HEK293T (cell line): Measurements from ENCODE around the gene ZNF618.

ENCODE experiments used
- CTCF ChIA-PET: fragments of 350-600 bp; formaldehyde crosslinking; extraction: SDS; loops from one replicate; lab custom pipeline; 2021; ENCODE audit warnings: antibody characterized with exemption, inconsistent platforms; lab: Yijun Ruan, JAX
- POLR2A ChIA-PET: fragments of 350-600 bp; formaldehyde crosslinking; extraction: SDS; loops from one replicate; lab custom pipeline; 2020; ENCODE audit warnings: antibody characterized with exemption, inconsistent platforms; lab: Yijun Ruan, JAX
- DNase-seq: peaks from one replicate; pipeline ENCODE4 v3.0.0; 2012; ENCODE audit warnings: mixed read lengths; ENCODE audit errors: extremely low spot score
- ARNT ChIP-seq: fragments of 450-650 bp; IDR thresholded peaks from 2 replicates; pipeline ENCODE4 v1.6.1; 2017; ENCODE audit warnings: mild to moderate bottlenecking
- BHLHE40 ChIP-seq: fragments of 450-650 bp; IDR thresholded peaks from 2 replicates; pipeline ENCODE4 v1.6.1; 2016; ENCODE audit warnings: mild to moderate bottlenecking, moderate library complexity, borderline replicate concordance
- CTBP1 ChIP-seq: fragments of 450-650 bp; IDR thresholded peaks from 2 replicates; pipeline ENCODE4 v1.6.1; 2016; ENCODE audit warnings: borderline replicate concordance
- ELF4 ChIP-seq: fragments of 450-650 bp; IDR thresholded peaks from 2 replicates; pipeline ENCODE4 v1.6.1; 2017; ENCODE audit warnings: antibody characterized with exemption
- FOXA1 ChIP-seq: fragments of 450-650 bp; IDR thresholded peaks from 2 replicates; pipeline ENCODE4 v1.6.1; 2016; ENCODE audit warnings: mild to moderate bottlenecking
- FOXK2 ChIP-seq: fragments of 450-650 bp; IDR thresholded peaks from 2 replicates; pipeline ENCODE4 v1.6.1; 2016; ENCODE audit warnings: mild to moderate bottlenecking
- FOXM1 ChIP-seq: fragments of 450-650 bp; IDR thresholded peaks from 2 replicates; pipeline ENCODE4 v1.6.1; 2017; ENCODE audit warnings: mild to moderate bottlenecking, borderline replicate concordance
- HDGF ChIP-seq: fragments of 450-650 bp; IDR thresholded peaks from 2 replicates; pipeline ENCODE4 v1.6.1; 2017; ENCODE audit warnings: antibody characterized with exemption, borderline replicate concordance
- L3MBTL2 ChIP-seq: fragments of 450-650 bp; conservative IDR thresholded peaks from 2 replicates; pipeline ENCODE4 v1.6.1; 2016; ENCODE audit warnings: mild to moderate bottlenecking
- LEF1 ChIP-seq: fragments of 450-650 bp; IDR thresholded peaks from 2 replicates; pipeline ENCODE4 v1.6.1; 2017; ENCODE audit warnings: mild to moderate bottlenecking, borderline replicate concordance
- NFRKB ChIP-seq: fragments of 450-650 bp; IDR thresholded peaks from 2 replicates; pipeline ENCODE4 v1.6.1; 2016; ENCODE audit warnings: mild to moderate bottlenecking, moderate library complexity
- SP1 ChIP-seq: fragments of 450-650 bp; IDR thresholded peaks from 2 replicates; pipeline ENCODE4 v1.6.1; 2017
- SUZ12 ChIP-seq: fragments of 450-650 bp; IDR thresholded peaks from 2 replicates; pipeline ENCODE4 v1.6.1; 2016; ENCODE audit warnings: mild to moderate bottlenecking
- TARDBP ChIP-seq: fragments of 450-650 bp; IDR thresholded peaks from 2 replicates; pipeline ENCODE4 v1.6.1; 2016
- ZNF384 ChIP-seq: fragments of 450-650 bp; IDR thresholded peaks from 2 replicates; pipeline ENCODE4 v1.6.1; 2016
- TF ChIP-seq, protein P1 (sequence below): fragments of 450-650 bp; IDR thresholded peaks from 2 replicates; pipeline ENCODE4 v1.6.1; 2016

The ZNF618 gene

DNA sequence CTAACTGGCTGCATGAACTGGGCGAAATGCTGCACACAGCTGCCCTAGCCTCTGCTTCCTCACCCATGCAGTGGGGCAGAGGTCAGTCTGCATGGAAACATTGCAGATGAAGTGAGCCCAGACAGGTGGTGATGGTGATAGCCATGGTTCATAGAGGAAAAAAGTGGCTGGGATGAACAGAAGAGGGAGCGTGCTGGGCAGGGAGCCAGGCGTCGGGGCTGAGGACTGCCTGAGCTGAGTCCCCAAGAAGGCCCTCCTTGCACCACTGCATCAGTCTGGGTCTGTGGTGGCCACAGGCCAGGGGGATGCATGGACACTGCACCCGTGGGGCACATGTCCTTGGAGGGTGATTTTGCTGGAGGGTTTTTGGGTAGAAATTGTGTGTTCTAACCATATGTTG lies 121.5 kb downstream of the ZNF618 start:
- CTCF ChIA-PET: interaction anchor here (1.2 kb wide), 1 partner anchor 13 kb away, joined by 3 read pairs; no protein-coding TSS in a partner anchor
- POLR2A ChIA-PET: no interaction called here
- DNase-seq: no peak
- TF ChIP-seq FOXM1 (no peak), CTBP1 (no peak), BHLHE40 (no peak), SP1 (no peak), LEF1 (no peak)

- no peak for TF ChIP-seq SP1
- TF ChIP-seq L3MBTL2: no peak
- no peak for TF ChIP-seq CTBP1
- no peak for TF ChIP-seq SUZ12
- TF ChIP-seq NFRKB: no peak
- TF ChIP-seq, protein P1, sequence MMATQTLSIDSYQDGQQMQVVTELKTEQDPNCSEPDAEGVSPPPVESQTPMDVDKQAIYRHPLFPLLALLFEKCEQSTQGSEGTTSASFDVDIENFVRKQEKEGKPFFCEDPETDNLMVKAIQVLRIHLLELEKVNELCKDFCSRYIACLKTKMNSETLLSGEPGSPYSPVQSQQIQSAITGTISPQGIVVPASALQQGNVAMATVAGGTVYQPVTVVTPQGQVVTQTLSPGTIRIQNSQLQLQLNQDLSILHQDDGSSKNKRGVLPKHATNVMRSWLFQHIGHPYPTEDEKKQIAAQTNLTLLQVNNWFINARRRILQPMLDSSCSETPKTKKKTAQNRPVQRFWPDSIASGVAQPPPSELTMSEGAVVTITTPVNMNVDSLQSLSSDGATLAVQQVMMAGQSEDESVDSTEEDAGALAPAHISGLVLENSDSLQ: no peak
- TF ChIP-seq ZNF384: no peak
- TF ChIP-seq FOXM1: no peak
- TF ChIP-seq HDGF: no peak
- ChIA-PET POLR2A (no interaction called here), CTCF (no interaction called here)
- DNase-seq: no peak
Measured at GRCh38 chr9:113998114-113998513, 122.0 kb downstream of the ZNF618 start.

GRCh38 chr9:113998525-113999255 lies 122.6 kb downstream of the ZNF618 start:
- TF ChIP-seq L3MBTL2: no peak
- no peak for TF ChIP-seq FOXA1
- no peak for TF ChIP-seq ARNT
- no peak for TF ChIP-seq SUZ12
- TF ChIP-seq, protein P1: no peak
- TF ChIP-seq NFRKB: no peak
- TF ChIP-seq BHLHE40: no peak
- TF ChIP-seq FOXM1: no peak
- no peak for TF ChIP-seq ZNF384
- no peak for TF ChIP-seq CTBP1
- TF ChIP-seq FOXK2: no peak
- TF ChIP-seq HDGF: no peak
- TF ChIP-seq SP1: no peak
- TF ChIP-seq TARDBP: no peak
- no peak for TF ChIP-seq ELF4
- no peak for TF ChIP-seq LEF1
- no peak for DNase-seq
- ChIA-PET POLR2A (no interaction called here), CTCF (no interaction called here)

DNA sequence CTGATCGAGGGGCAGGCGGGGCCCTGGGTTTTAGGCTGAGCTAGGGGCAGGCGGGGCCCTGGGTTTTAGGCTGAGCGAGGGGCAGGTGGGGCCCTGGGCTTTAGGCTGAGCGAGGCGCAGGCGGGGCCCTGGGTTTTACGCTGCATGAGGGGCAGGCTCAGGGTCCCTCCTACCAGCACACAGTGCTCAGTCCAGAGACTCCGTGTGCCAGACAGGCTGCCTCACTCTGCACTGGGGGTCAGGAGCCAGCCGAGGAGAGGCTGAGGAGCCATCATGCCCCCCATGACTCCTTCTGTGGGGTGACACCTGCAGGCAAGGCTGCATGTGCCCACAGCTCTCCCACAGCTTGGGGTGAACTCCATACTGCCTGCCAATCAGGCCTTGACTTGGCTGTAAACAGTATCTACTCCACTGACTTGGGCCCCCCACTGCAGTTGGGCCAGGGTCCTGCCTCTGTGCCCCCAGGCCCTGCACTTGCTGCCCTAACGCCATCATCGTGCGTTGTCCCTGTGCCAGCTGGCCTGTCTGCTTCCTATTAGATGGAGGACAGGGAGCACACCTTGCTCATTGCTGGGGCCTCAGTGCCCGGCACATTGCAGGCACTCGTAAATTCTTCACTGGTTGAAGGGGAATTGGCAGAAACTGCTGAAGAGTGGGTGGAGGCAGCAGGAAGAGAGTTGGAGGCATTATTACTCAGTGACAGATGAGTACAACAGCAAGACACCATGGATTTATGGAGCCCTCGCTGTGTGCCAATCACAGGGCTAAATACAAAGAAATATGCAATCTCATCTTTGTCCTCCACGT lies 123.3 kb downstream of the ZNF618 start:
- no peak for DNase-seq
- ChIA-PET CTCF (no interaction called here), POLR2A (no interaction called here)
- TF ChIP-seq FOXK2 (no peak), BHLHE40 (no peak), SUZ12 (no peak), ELF4 (no peak), ZNF384 (no peak)

DNA sequence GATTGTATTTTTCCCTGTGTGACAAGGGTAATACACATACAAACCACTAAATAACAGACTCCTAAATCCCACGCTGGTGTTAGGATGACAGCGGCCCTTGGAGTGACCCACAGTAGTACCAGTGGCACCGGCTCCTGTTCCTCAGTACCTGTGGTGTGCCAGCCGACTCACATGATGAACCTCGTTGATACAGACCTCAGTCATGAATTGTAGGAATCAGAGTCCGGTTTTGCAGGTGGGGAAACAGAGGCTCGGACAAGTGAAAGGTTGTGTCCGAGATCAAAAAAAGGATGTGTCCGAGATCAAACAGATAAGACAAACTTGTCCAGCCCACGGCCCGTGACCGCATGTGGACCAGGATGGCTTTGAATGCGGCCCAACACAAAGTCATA lies 124.0 kb downstream of the ZNF618 start:
- TF ChIP-seq ARNT (no peak), FOXK2 (no peak), FOXM1 (no peak), SUZ12 (no peak), HDGF (no peak), LEF1 (no peak), ELF4 (no peak)
- CTCF ChIA-PET: no interaction called here
- no peak for DNase-seq
- POLR2A ChIA-PET: no interaction called here

- no peak for DNase-seq
- POLR2A ChIA-PET: no interaction called here
- TF ChIP-seq LEF1: no peak
- no peak for TF ChIP-seq SP1
- no peak for TF ChIP-seq ARNT
- TF ChIP-seq FOXK2: no peak
- no peak for TF ChIP-seq FOXA1
- TF ChIP-seq ZNF384: no peak
- no peak for TF ChIP-seq FOXM1
- TF ChIP-seq, protein P1: no peak
- no peak for TF ChIP-seq BHLHE40
- TF ChIP-seq HDGF: no peak
- TF ChIP-seq NFRKB: no peak
- no peak for TF ChIP-seq SUZ12
- TF ChIP-seq L3MBTL2: no peak
- no peak for TF ChIP-seq ELF4
- TF ChIP-seq CTBP1: no peak
- no peak for TF ChIP-seq TARDBP
- CTCF ChIA-PET: no interaction called here
Measured at GRCh38 chr9:114000671-114001409, 124.7 kb downstream of the ZNF618 start.
